GM18868 (cell line): Measurements from ENCODE around the gene BMX.

Source experiments
- ATAC-seq: cut with Tn5 transposase; IDR thresholded peaks from one replicate; pipeline ENCODE4 v1.9.1; 2021; ENCODE audit warnings: mild to moderate bottlenecking, moderate library complexity; ENCODE audit not compliant: unreplicated experiment

The BMX gene

DNA sequence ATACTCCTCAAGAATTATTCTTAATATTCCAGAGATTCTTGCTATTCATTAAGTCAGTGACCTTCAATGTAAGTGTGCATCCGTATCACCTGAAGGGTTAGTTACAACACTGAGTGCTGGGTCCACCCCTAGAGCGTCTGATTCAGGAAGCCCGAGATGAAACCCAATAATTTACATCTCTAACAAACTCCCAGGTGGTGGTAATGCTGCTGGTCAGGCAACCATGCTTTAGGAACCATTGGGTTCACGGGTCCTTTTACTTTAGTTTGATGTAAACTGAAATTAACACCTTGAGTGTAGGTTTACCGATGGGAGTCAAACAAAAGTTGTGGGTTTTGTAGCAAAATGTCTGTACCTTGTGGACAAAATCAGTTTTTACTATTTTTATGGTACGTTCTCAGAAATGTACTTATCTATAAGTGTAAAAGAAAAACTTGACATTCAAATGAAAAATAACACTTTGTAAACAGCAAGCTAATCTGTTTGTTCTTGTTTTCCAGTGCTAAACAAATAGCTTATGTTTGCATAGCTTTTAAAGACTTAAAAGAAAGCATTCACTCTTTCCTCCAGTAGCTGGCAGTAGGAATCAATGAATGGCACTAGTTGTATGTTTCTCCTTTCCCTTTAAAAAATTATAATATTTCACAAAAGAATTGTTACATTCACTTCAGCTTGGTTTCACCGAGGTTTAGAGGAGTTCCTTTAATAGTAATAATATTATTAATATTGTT is 67.4 kb downstream of the BMX start:
- ATAC-seq = no peak

DNA sequence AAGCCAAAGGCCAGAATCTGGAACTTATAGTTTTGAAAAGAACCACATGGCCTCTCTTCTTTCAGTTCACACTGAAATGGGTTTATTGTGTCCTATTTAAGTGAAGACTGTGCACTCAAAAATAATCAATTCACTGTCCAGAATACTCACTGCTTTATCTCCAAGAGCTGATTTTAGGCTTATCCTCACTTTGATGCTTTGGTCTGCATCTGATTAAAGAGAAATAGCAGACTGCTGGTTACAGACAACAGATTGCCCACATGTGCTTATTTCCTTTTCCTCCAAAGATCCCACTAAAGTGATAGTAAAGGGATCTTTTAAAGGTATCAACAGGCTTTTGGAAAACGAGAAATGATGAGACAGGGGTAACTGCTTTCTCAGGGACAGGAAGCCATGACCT is 69.5 kb downstream of the BMX start:
- ATAC-seq = no peak

DNA sequence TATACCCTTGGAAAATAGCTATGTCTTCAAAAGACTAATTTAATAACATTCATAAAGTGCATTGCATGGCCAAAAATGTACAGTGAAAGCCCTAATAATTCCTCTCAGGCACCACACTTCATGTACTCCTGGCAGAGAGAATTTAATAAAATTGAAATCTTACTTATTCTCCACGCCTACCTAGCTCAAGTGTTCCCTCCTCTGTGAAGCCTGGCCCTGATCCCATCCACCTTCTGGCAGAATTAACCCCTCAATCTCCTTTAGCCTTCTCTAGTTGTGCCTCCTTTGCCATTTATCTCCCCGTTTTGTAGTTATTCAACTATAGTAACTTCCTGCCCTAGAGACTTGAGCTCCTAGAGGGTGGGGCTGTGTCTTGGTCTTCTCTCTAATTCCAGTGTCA is 73.4 kb downstream of the BMX start:
- ATAC-seq = no peak

DNA sequence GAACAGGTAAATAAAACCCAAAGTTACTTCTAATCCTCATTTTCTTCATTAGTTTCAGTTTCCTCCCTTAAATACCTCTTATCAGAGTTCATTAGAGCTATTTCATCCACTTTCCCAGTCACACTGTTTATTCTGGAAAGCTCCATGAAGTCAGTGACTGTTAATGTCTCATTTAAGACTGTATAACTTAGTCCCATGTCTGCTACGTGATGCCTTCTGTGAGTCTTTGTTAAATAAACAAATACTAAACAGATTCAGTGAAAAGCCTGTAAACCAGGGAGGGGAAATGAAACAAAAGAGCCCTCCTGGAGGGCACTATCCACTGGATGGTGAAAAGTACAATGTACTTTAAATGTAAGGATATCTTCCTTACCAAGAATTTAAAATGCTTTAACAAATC is 75.4 kb downstream of the BMX start:
- ATAC-seq = no peak

DNA sequence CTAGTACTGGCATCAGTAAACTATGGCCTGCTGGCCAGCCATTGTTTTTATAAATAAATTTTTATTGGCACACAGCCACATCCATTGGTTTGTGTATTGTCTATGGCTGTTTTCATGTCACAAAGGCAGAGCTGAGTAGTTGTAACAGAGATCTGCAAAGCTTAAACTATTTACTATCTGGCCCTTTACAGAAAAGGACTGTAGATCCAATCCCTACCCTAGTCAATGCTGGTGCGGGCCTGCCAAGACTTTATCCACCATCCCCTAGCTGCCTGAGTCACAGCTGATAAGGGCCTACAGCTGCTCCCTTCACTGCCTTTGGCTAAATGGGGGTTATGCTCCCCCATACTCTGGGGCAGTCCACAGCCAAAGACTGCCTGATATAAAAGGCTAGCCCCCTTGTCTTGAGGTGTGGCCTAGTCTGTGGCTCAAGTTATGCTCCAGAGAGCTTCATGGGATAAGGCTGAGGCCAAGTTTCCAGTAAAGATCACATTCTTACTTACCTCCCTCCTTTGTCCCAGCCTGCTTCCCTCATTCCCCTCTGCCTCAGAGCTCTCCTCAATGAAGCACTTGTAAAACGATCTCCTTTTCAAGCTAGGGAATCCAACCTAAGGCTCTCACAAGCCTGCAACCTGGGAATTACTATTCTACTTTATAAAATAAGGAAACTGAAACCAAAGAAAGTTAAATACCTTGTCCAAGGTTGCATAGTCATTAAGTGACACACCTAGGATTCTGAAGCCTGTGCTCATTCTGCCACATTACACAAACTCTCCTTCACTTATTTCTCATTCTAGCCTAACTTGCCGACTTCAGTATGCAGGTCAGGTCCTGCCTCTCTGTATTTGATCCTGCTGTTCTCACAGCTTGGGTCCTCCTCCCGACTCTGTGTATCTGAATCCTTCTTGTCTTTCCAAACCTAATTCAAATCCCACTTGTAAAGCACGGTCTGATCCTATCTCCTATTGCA is 79.5 kb downstream of the BMX start:
- no peak for ATAC-seq

DNA sequence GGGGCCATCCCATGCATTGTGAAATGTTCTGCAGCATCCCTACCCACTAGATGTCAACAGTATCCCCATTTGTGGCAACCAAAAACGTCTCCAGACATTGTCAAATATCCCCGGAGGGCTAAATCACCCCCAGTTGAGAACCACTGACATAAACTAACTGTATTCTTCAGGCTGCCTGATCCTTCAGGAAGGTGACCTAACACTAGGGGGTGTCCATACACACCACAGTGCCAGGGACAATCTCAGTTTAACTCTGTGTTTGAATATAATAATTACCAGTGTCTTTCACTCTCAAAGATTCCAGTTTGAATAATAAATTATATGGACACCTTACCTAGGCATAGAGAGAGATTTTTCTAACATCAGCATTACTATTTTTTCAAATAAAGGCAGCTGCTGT is 93.8 kb downstream of the BMX start:
- ATAC-seq = no peak

DNA sequence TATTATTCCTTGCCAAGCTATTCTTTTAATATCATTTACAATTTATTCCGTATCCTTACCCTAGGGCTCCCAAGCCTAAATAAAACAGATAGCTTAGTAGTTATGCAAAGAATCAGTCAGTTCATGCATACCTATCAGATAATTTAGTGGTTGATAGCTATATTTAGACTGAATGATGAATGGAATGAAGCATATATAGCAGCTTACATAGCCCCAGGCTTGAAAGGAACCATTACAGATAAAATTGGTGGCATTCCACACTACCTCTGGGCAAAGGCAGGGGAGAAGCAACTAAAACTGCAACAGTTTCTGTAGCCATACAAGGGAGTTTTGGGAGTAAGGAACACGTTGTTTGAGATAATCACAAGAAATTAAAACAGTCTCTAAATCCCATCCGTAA is 97.4 kb downstream of the BMX start:
- ATAC-seq = no peak

DNA sequence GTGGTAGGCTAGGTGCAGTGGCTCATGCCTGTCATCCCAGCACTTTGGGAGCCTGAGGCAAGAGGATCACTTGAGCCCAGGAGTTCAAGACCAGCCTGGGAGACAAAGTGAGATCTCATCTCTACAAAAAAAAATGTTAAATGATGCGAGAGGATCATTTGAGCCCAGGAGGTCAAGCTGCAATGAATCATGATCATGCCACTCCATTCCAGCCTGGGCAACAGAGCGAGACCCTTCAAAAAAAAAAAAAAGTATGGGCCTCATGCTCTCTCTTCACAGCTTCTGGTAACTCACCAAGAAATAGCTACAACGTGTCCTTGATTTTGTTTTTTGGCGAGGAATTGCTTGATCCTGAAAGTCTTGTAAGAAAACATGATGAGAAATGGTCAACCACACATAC is 98.9 kb downstream of the BMX start:
- ATAC-seq = no peak

DNA sequence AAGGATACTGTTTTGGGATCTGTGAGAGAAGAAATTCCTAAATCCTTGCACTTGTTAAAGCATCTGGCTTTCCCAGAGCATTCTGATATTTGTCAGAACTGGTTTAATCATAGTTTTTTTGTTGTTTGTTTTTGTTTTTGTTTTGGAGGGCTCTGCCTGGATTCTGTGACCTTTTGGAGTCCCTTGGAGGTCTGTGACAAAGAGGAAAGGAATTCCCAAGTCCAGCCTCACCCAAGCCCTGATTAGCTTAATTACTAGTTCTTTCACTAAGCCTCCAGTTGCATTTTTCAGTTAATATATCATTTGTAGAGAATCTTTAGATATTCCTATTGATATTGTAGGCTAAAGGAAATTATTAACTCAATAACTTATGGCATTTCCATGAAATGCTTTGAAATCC is 99.4 kb downstream of the BMX start:
- no peak for ATAC-seq

DNA sequence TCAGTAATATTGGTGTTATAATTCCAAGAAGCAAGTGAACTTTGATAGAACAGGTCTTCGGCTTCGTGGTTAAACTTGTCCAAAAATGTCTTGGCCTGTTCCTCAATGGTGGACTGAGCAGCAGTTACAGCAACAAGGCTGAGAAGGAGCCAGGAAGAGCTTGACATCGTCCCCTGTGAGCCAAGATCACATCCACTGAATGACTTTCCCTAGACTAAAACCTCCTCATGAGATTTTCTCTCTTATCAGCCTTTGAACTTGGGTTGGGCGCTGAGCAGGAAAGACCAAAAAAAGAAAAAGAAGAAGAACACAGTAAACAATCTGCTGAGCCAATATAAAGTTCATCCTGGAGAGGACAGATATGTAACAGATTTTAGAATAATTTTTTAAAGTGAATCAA is 100.1 kb downstream of the BMX start, which contains the start of gene ACE2:
TSS of gene ACE2 (minus strand) at position 216 of the 400 bp plus-strand sequence. CDS start at position 167, 49 bp downstream.
- ATAC-seq = no peak

DNA sequence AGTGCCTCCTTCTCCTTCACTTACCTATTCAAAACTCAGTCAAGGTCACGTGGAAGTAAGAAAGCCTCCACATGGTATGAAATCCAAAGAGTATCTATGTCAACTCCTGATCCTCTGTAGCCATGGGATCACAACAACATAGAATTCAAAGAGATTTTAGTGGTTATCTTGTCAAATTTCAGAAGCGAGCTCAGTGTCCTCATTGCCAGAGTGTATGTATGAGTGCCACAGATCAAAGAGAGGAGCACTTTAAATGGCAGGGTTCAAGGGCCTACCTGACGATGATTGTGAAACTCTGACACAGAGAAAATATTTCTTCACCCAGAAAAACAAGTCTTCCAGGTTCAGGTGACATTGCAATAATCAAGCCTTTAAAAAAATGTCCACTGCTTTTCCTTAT is 101.3 kb downstream of the BMX start:
- no peak for ATAC-seq

DNA sequence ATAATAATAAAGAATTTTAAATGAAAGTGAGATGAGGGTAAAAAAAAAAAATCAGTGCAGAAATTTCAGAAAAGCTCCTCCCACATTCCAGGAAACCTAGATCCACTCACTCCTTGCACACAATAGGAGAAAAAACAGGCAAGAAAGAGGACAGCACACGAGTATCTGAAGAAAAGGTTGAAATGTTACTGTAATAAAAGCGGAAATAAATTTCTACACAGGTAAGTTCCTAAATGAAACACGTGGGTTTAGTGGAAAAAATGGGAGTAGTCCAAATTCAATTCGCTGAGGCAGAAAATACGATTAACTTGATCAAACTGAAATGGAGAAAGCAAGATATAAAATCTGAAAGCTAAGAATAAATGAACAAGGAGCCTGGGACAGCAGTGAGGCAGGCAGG is 102.2 kb downstream of the BMX start:
- ATAC-seq = no peak

DNA sequence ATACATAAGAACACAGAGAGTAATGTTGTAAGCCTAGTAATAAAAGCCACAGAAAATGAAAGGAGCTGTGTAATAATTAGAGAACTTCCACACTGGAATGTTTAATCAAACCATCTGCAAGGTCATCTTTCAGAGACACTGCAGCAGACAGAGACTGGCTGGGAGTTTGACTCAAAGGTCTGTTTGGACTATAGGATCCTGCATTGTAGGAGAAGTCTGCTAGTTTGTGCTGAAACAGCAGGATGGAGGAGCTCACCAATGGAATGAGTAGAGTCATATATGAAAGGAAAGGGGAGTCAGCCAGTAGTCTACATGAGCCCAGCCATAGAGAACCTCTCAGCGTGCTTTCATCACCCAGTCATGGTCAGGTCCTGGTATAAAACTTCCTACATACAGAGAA is 104.6 kb downstream of the BMX start:
- no peak for ATAC-seq
